A172 (cell line): ENCODE data around the gene PASK. TPM values are rescaled to one million over a fixed set of nuclear protein-coding genes. Genes with fewer than 3 reads are reported as not detected.

ENCODE experiments used
- DNase-seq: peaks from one replicate; pipeline ENCODE4 v3.0.0-alpha.2; 2015; ENCODE audit warnings: low spot score
- total RNA-seq: library from RNA; depleted of rRNA; stranded (reverse); fragments of >200 nt; shearing (Covaris generic); gene quantifications from 2 replicates; pipeline ENCODE4 v1.2.3, GENCODE V29; 2014

Gene PASK
- total RNA-seq, 1 experiment from 2014 or later: 5.9 TPM

DNA sequence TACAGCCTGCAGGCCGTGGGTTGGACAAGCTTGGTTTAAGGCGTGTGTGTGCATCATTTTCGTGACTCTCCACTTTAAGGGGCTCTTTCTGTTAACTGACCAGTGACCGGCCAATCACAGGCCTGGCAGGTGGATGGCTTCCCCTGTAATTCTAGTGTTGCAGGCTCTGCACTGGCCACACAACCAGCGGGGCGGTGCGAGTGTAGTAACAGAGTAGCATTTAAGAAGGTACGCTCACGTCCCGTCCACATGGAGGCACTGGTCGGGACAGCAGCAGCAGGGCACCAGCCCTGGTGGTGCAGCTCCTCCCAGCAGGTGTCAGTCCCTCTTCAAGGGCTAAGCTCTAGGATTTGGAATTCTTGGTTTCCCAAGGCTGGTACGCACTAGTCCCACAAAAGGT is 31.2 kb upstream of the PASK start:
- DNase-seq: no peak

DNA sequence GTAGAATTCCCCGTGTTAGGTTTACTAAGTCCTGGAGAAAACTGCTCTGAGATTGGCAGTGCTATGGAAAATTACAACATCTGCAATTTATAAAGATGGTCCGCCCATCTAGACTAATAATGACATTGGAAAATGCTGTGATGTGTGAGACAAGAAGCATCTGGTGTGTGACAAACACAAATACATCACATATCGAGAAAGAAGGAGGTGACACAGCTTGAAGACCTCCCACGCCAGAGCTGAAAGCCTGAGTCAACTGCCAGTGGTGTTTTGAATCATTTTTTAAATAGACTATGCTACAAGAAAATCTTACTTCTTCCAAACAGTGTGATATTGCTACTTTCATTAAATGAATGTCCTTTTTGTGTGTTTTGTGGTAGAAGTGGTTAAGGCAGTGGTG is 30.6 kb upstream of the PASK start:
- no peak for DNase-seq

DNA sequence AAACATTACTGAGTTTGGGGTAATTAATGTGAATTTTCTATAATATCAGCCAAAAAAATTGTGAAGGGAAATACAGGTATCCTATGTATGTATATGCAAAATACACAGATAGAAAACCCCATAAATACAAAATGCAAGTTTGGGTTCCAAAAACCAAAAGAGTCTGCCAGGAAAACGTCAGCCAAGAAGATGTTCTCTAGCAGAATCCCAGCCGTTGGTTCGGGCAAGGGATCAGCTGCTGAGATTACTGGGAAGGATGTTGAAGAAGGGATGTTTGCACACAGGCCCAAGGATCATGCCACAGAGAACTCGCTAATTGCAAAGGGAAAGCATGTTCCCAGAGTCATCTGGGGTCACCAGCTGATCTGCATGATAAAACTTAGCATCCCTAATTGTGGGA is 29.7 kb upstream of the PASK start:
- DNase-seq: no peak

DNA sequence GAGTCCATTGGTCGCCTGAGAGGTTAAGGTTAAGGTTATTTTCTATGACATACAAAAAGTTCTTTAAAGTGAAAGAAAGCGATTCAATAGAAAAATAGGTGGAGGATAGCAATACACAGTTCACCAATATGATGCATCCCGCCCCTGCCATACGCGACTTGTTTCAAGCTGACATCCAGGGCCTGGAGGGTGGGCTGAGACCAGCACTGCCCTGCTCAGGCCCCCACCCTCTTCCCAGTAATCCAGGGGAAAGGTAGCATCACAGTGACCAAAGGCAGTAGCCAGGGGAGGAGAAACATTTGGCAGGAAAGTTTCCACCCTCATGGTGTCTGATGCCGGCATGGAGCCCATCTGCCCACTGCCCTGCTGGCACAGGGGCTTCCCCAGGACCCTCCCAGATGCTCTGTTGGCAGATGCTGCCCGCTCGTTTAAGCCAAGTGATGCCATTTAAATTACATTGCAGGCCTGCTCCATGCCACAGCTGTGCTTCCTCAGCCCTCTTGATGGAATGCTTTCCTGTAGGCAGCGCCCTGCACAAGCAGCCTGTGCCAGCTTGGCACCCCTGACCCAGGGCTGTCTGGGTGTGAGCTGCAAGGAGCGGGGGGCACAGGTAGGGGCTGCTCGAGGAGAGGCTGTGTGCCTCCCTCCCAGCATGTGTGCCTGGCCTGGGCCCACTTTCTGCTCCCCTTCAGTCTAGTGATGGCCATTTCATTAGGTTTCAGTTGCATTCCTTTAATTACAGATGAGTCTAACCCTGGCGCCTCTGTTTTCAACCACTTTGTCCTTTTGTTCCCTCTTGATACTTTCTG is 28.5 kb upstream of the PASK start:
- no peak for DNase-seq

DNA sequence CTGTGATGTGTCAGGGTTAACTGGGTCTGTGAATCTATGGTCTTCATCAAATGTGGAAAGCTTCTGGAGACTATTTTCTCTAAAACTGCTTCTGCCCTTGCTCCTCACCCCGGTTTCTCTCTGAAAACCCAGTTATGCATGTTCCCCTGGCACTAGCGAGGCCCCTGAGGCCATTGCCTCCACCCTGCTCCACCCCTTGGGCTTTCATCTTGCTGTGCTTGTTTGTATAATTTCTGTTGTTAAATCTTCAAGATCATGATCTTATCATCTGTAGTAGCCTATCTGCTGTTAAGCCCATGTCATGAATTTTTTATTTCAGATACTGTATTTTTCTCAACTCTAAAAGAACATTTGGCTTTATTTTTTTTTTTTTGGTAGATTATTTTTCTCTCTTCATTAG is 24.3 kb upstream of the PASK start:
- no peak for DNase-seq

DNA sequence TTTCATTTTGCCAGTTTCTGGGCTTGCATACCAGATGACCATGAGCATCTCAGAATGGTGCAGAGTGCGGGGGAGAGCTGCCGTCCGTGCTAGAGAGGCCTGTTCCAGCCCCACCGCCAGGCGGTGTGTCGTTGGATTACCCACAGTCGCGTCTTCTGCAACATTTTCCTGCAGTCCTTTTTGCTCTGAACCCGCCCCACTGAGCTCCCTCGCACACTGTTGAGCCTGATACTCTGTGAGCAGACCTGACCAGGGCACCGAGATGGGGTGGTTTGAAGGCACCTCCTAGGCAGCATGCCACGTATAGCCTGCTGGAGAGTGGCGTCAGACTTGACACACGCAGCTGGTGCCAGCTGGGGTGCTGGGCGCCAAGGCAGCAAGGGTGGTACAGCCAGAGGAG is 19.1 kb upstream of the PASK start:
- no peak for DNase-seq

DNA sequence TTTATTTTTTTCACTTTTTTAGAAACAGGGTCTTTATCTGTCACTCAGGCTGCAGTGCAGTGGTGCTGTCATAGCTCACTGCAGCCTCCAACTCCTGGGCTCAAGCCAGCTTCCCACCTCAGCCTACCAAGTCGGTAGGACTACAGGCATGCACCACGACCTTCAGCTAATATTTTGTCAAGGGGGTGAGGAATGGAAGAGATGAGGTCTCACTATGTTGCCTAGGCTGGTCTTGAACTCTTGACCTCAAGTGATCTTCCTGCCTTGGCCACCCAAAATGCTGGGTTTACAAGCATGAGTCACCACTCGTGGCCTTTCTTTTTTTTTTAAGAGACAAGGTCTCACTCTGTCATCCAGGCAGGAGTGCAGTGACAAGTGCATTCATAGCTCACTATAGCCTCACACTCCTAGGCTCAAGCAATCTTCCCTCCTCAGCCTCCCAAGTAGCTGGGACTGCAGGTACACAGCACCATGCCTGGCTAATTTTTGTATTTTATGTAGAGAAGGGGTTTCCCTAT is 14.4 kb upstream of the PASK start:
- peak; percentile 29 for DNase-seq

DNA sequence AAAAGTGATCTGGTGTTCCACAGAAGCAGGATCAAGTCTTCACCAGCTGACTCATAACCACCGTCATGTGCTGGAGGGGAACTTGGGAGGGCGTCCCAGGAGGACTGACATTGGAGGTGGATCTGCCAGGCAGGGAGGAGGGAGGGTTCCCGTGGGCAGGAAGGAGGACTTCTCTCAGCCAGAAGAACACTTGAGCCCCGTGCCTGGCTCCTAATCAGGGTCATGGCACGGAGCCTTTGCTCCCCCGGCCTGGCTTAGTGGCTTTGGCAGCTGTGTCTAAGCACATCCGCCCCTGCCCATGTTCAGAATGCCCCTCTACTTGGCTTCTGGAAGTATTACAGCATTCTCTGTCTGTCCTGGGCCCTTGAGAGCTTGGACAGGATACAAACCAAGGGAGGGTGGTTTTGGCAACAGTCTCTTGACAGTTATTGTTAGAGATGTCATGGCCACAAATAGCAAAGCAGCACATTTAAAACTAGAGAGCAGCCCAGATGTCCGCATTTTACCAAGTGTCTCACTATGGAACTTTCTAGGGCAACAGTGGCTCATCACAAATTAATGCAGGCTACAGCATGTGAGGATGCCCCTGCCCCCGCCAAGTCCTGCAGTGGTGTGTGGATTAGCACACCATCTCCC is 12.5 kb upstream of the PASK start:
- peak; percentile 63 for DNase-seq

DNA sequence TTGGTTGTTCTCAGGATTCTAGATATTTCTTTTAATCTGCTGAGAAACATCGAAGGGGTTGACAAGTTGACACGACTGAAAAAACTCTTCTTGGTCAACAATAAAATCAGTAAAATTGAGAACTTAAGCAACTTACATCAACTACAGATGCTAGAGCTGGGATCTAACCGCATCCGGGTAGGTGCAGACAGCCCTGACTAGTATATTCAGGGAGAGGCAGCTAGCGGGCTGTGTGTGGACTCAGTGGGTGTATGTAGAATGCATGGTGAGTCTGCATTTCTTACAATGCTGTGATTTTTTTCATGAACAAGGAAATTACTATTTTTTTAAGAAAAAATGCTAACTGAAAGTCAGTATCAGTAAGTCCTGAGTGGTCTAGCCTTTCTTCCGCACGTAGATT is 11.0 kb upstream of the PASK start:
- DNase-seq: no peak

DNA sequence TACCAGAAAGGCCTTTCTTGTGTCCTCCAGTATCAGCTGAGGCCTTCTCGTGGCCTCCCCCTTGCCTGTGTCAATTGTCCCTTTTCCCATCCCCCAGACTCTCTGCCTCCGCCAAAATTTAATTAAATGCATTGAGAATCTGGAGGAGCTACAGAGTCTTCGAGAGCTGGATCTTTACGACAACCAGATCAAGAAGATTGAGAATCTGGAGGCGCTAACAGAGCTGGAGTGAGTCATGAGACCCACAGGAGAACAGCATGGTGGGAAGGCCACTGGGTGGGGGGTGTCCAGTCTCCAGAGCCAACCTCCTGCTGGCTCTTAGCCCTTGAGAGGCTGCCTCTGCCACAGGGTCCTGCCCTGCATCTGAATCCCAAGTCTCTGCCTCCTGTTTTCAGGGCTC is 9.8 kb upstream of the PASK start:
- DNase-seq: no peak

DNA sequence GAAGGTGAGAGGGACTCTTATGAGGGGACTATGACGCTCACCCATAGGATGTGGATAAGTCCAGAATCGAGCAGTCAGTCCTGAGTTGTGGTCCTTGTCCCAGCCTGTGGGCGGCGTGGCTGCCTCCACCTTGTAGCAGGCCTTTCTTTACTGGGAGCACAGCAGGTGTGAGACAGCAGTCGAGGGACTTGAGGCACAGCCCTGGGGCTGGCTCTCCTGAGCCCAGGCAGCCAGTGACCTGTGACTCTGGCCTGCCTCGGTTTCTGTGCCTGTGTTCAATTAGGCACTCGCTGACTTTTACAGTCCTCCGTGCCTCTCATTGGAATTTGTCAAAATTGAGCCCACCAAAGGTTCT is 9.3 kb upstream of the PASK start:
- DNase-seq: no peak

DNA sequence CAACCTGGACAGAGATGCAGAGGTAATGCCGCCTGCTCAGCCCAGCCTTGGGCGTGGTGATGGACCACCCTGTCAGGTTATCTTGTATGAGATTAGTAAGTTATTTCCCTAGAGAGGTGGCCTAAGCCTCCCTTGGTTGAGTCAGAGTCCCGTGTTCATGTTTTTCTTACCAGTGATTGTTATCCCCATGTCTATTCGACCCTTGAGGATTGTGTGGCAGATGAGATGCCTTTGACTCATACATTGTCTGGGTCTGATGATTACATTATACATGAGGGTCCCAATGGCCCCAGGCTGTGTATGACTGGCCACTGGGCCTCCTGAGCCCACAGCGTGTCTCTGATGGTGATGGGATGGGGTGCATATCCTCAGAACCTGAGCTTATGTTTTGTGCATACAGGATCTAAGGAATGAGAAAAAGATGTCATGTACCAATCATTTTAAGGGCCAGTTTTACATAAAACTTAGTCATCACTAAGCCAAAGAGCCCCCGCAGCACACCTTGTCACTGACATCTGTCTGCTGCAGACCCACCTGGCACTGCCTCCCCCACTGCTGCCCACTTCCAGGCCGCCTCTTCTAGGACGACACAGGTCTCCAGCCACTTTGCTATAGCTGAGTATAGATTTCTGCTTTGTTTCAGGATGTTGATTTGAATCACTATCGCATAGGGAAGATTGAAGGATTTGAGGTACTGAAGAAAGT is 8.7 kb upstream of the PASK start:
- DNase-seq: peak; percentile 81

DNA sequence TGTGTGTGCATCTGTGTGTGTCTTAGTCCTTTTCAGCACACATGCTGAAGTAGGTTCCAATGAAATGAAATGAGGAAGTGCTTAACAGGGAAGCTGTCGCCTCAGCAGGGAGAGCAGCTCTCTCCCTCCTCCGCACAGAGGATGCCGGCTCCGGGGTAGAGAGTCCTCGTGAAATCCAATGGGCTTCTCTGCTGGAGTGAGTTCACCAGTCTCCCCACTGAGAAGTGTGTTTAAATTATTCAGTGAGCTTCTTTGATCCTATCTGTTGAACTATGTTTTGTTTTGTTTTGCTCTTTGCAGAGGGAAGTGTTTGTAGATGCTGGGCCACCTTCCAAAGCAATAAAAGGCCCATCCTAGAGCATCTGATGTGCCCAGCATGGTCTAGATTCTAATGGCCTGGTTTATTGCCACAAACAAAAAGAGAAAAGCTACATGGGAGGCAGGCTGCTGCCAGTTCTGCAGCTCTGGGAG is 7.7 kb upstream of the PASK start:
- no peak for DNase-seq

DNA sequence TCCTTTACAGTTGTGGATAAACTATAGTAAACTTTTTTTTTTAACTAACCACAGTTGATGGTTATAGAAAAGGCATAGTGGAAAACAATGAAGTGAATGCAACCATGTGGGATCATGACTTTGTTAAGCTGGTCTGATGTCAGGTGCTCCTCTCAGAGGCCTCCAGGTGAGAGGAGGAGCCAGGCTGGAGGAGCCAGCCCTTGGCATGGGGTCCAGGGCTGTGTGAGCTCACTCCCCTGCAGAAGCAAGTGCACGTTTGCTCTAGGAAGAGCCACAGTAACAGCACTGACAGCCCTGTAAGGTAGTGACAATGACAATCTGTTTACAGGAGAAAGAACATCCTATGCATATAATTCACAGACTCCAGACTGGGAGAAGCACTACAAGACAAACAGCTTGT is 6.7 kb upstream of the PASK start:
- no peak for DNase-seq

DNA sequence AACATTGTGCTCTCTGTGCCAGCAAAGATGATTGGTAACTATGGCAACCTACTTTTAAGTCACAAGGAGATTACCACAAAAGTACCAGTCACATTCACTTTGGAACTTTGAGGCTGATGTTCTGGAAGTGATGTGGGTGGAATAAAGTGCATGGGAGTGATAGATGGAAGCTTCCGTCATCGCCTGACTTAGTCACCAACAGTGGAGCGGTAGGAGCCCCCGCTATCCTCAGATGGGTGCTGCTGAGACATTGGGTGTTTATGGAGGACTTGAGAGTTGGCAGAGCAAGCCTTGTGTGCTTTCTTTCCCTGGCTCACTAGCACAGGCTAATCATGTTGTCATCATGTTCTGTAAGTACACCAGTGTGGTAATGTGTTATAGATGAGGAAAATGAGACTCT is 5.6 kb upstream of the PASK start:
- no peak for DNase-seq

DNA sequence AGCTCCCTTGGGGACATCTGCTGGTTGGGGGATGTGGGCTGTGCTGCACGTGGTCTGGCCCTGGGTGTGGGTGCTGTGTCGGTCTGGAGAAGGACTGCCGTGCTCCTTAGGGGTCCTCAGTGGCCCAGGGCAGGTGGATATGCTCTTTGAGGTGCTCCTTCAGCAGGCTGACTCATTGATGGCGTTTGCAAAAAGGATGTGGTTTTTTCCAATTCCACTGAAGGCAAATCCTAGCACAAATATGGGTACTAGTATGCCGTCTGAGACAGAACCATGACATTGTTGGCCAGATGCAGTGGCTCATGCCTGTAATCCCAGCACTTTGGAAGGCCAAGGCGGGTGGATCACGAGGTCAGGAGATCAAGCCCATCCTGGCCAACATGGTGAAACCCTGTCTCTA is 4.3 kb upstream of the PASK start:
- peak; percentile 61 for DNase-seq

DNA sequence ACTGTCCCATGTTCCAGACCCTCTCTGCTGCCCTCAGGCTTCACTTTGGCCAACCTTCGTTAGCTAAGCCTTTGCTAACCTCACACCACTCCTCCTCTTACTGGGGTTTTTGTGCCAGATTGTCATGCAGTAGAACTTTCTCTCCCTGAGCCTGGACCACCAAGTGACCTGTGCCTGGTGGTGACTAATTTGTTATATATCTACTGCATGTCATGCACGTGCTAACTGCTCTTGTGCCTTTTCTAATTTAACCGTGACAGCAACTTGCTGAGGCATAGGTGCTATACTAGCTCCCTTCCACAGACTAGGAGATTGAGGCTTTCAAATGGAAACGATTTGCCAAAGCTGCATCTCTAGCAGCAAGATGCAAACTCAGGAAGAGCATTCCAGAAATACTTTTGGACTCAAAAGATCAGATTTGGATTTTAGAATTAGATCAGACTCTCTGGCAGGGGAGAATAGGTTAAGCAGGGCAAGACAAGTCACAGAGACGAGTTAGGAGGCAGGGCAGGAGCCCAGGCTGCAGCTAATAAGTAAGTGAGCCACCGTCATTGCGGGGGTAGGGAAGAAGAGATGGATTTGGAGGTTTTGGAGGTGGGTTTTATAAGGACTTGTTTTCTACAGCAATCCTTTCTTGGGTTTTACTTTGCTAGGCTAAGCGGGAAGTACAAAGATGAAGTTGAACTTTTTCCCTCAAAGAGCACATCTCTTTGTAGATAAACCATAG is 2.8 kb upstream of the PASK start:
- DNase-seq: no peak

DNA sequence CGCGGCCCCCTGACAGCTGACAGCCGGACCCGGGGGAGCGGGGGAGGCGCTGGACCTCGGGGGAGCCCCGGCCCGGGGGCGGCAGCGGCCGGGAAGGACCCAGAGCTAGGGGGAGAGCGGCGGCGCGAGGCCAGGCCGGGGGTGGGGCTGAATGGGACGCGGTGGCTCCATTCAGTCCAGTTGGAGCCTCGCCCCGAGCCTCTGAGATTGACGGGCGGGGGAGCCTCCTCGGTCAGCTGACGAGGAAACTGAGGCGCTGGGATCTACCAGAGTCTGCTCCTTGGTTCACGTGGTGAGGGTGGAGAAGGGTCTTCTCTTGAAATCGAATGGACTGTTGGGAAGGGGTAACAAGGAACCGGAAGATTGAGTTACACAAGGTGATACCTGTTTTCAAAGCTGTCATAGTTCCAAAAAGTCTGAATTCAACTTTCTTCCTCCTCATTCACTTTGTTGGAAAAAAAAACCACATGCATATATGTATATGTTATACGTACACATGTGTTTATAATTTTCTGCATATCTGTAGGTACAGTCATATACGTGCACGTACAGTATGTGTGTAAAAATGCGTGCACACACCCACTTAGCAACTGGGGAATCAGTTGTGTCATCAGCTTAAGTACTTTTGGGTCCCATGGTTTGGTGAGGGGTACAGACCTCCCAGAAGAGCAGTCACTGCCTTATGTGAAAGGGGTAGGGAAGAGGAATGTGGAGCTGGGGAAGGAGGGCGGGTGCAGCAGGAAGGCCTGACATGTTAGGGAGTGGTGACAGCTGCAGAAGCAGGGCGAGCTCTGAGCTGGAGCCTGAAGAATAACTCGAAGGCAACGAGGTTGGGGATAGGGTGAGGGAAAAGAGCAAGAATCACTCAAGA is 1.6 kb upstream of the PASK start:
- DNase-seq: no peak

DNA sequence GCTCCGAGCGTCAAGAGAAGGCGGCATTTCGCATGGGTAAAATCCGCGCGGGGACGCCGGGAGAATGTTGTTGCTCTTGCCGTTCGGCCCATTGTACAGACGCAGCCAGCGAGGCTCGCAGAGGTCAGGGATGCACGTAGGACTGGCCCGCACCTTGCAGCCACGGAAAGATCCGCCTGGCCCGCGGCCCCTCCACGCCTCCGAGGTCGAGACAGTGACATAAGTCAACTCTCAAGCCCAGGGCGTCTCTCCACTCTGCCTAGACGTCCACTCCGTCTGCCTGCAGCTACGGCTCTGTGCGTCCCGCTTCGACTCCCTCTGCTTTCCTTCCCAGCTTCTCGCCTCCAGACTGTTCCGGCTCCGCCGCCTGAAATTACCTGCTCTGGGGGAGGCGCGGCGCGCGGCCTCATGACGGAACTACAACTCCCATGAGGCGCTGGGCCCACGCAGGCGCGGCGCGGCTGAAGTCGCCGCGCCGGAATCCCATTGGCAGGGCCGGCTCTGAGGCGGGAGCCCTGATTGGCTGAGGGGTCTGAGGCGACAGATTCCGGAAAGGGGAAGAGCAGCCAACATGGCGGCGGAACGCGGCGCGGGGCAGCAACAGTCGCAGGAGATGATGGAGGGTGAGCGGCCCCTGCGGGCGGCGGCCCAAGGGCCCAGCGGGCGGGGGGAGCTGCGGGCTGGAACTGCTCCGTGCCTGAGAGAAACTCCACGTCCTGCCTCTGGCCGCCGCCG is 820 bp upstream of the PASK start, which contains the start of gene PPP1R7:
TSS of gene PPP1R7 (plus strand) at position 543 of the 735 bp plus-strand sequence. CDS start at position 572, 29 bp downstream.
- DNase-seq: peak; percentile 87

DNA sequence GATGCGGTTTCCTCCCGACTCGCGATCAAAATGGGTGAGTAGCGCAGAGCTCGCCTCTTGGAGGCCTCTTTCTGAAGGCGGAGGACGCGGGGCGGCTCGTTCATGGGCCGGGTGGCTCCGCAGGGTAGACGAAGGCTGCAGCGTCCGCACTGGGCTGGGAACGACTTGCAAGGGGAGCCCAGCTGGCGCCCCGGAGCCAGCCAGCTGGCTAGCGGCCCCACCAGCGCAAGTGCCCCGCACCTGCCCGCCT is 328 bp upstream of the PASK start:
- DNase-seq: no peak

DNA sequence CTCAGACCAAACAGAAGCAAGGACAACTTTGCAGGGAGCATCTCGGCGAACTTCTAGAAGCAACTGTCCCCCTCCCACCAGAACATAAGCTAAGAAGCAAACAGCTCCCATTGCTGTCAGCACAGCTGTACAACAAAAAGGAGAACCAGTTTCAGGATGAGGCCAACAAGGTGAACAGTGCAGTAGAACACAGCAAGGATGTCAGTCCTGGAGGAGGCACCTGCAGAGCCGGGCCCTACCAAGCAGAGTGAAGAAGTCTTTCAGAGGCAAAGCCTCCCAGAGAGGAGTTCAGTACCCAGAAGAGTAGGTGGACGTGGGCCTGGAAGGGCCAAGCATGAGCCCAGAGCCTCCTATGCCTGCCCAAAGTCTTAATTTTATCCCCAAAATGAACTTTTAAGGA is 1.0 kb downstream of the PASK start:
- no peak for DNase-seq
